GM12865 (cell line): Measurements from ENCODE around the gene PDGFC.

Experiments used
- DNase-seq: peaks from one replicate; pipeline ENCODE4 v3.0.0; 2010; ENCODE audit warnings: low read depth
- H3K4me3 ChIP-seq: 2 replicates; pipeline ENCODE4 v1.5.1; 2011; ENCODE audit warnings: mild to moderate bottlenecking, low read depth, low read length, control low read depth
- CTCF ChIP-seq: IDR thresholded peaks from 2 replicates; pipeline ENCODE4 v1.5.1; 2011; ENCODE audit warnings: low read length, control low read depth, low read depth, inconsistent platforms; ENCODE audit not compliant: insufficient read depth; ENCODE audit errors: missing control alignments

PDGFC gene

GRCh38 chr4:156948738-156949137 lies 22.9 kb downstream of the PDGFC start:
- no peak for TF ChIP-seq CTCF
- H3K4me3 ChIP-seq, result no peak overlapping the region
- DNase-seq, result no peak

GRCh38 chr4:156948133-156948532 lies 23.5 kb downstream of the PDGFC start:
- DNase-seq, result no peak
- H3K4me3 ChIP-seq, result no peak overlapping the region
- TF ChIP-seq CTCF, result no peak

- TF ChIP-seq CTCF, result no peak
- DNase-seq, result no peak
- H3K4me3 ChIP-seq, result no peak overlapping the region
Measured at GRCh38 chr4:156946516-156947424, 24.8 kb downstream of the PDGFC start.

GRCh38 chr4:156945532-156945931 lies 26.1 kb downstream of the PDGFC start:
- H3K4me3 ChIP-seq, result no peak overlapping the region
- TF ChIP-seq CTCF, result no peak
- DNase-seq, result no peak

- TF ChIP-seq CTCF, result no peak
- DNase-seq, result no peak
- no peak overlapping the region for H3K4me3 ChIP-seq
Measured at GRCh38 chr4:156942991-156943390, 28.6 kb downstream of the PDGFC start.

- DNase-seq, result no peak
- TF ChIP-seq CTCF, result no peak
- no peak overlapping the region for H3K4me3 ChIP-seq
Measured at GRCh38 chr4:156941940-156942548, 29.6 kb downstream of the PDGFC start.
